ENCODE results near the gene AQR. TPM values are rescaled to one million over a fixed set of nuclear protein-coding genes. Genes with fewer than 3 reads are reported as not detected.

The AQR gene
- total RNA-seq, 1 donor from 2014 or later = 43.3 TPM

GRCh38 chr15:34883633-34884032 lies 85.9 kb downstream of the AQR start:
- Mint-ChIP-seq H3K27ac (no peak overlapping the region), H3K4me1 (ENCODE audit: low read depth) (no peaks in the 10 kb centered on the region), H3K36me3 (ENCODE audit: insufficient read depth) (peaks cover 31% of the 10 kb centered on the region), H3K9me3 (ENCODE audit: low read depth) (no peaks in the 10 kb centered on the region), H3K4me3 (ENCODE audit: low read depth) (no peak overlapping the region), H3K27me3 (no peaks in the 10 kb centered on the region)
- TF ChIP-seq CTCF (IDR thresholded peaks at IDR 0.05; ENCODE audit: unreplicated experiment) = no peak
- no peak for DNase-seq (ENCODE audit: low spot score, unreplicated experiment)

GRCh38 chr15:34883042-34883441 lies 86.5 kb downstream of the AQR start:
- no peak overlapping the region for H3K4me3 Mint-ChIP-seq (ENCODE audit: low read depth)
- H3K27me3 Mint-ChIP-seq = no peaks in the 10 kb centered on the region
- TF ChIP-seq CTCF (IDR thresholded peaks at IDR 0.05; ENCODE audit: unreplicated experiment) = no peak

GRCh38 chr15:34879107-34879506 lies 90.4 kb downstream of the AQR start:
- no peak for TF ChIP-seq CTCF (IDR thresholded peaks at IDR 0.05; ENCODE audit: unreplicated experiment)
- no peak overlapping the region for H3K4me3 Mint-ChIP-seq (ENCODE audit: low read depth)
- no peaks in the 10 kb centered on the region for H3K9me3 Mint-ChIP-seq (ENCODE audit: low read depth)
- no peaks in the 10 kb centered on the region for H3K4me1 Mint-ChIP-seq (ENCODE audit: low read depth)
- H3K27ac Mint-ChIP-seq = no peak overlapping the region
- no peaks in the 10 kb centered on the region for H3K27me3 Mint-ChIP-seq
- H3K36me3 Mint-ChIP-seq (ENCODE audit: insufficient read depth) = peaks cover 20% of the 10 kb centered on the region
- DNase-seq (ENCODE audit: low spot score, unreplicated experiment) = no peak

More at GRCh38 chr15:34883042-34883441, 86.5 kb downstream of the AQR start:
- H3K9me3 Mint-ChIP-seq (ENCODE audit: low read depth) = no peaks in the 10 kb centered on the region
- H3K4me1 Mint-ChIP-seq (ENCODE audit: low read depth) = no peaks in the 10 kb centered on the region
- H3K27ac Mint-ChIP-seq = no peak overlapping the region
- H3K36me3 Mint-ChIP-seq (ENCODE audit: insufficient read depth) = peaks cover 31% of the 10 kb centered on the region
- DNase-seq (ENCODE audit: low spot score, unreplicated experiment) = no peak

GRCh38 chr15:34876640-34877039 lies 92.9 kb downstream of the AQR start:
- no peak for TF ChIP-seq CTCF (IDR thresholded peaks at IDR 0.05; ENCODE audit: unreplicated experiment)
- H3K4me3 Mint-ChIP-seq (ENCODE audit: low read depth) = no peak overlapping the region
- H3K36me3 Mint-ChIP-seq (ENCODE audit: insufficient read depth) = peaks cover 27% of the 10 kb centered on the region

GRCh38 chr15:34869110-34869509 lies 100.4 kb downstream of the AQR start:
- H3K27me3 Mint-ChIP-seq = no peaks in the 10 kb centered on the region

More at GRCh38 chr15:34876640-34877039, 92.9 kb downstream of the AQR start:
- Mint-ChIP-seq H3K4me1 (ENCODE audit: low read depth) (no peaks in the 10 kb centered on the region), H3K9me3 (ENCODE audit: low read depth) (no peaks in the 10 kb centered on the region), H3K27ac (no peak overlapping the region), H3K27me3 (no peaks in the 10 kb centered on the region)
- no peak for DNase-seq (ENCODE audit: low spot score, unreplicated experiment)

More at GRCh38 chr15:34869110-34869509, 100.4 kb downstream of the AQR start:
- no peak for DNase-seq (ENCODE audit: low spot score, unreplicated experiment)
- Mint-ChIP-seq H3K36me3 (ENCODE audit: insufficient read depth) (peaks cover 43% of the 10 kb centered on the region), H3K27ac (no peak overlapping the region), H3K9me3 (ENCODE audit: low read depth) (peaks cover 7% of the 10 kb centered on the region), H3K4me3 (ENCODE audit: low read depth) (no peak overlapping the region), H3K4me1 (ENCODE audit: low read depth) (no peaks in the 10 kb centered on the region)
- no peak for TF ChIP-seq CTCF (IDR thresholded peaks at IDR 0.05; ENCODE audit: unreplicated experiment)
